Femur (tissue), 1 donor: ENCODE results near the gene CFAP157.

Experiments used
- DNase-seq: peaks from one replicate; pipeline ENCODE4 v3.0.0-alpha.2; 2017

Gene CFAP157

DNA sequence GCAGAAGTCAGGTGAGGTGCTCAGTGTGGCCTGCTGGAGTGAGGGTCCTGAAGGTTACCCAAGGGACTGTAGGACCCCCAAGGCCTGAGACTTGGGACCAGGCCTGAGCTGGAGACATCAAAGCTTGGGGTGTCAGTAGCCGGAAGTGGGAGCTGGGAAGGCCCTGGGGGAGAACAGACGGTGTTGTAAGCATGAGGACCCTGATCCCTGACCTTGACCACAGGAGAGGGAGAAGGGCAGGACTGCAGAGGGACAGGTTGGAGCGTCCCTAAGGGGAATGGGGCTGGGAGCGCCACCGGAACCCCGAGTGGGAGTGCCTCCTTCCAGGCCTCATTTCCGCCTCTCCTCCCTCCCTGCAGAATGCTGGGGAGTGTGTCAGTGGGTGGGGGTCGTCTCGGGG lies 9.6 kb downstream of the CFAP157 start:
- no peak for DNase-seq

GRCh38 chr9:127717766-127718165 lies 11.0 kb downstream of the CFAP157 start:
- DNase-seq: no peak

DNA sequence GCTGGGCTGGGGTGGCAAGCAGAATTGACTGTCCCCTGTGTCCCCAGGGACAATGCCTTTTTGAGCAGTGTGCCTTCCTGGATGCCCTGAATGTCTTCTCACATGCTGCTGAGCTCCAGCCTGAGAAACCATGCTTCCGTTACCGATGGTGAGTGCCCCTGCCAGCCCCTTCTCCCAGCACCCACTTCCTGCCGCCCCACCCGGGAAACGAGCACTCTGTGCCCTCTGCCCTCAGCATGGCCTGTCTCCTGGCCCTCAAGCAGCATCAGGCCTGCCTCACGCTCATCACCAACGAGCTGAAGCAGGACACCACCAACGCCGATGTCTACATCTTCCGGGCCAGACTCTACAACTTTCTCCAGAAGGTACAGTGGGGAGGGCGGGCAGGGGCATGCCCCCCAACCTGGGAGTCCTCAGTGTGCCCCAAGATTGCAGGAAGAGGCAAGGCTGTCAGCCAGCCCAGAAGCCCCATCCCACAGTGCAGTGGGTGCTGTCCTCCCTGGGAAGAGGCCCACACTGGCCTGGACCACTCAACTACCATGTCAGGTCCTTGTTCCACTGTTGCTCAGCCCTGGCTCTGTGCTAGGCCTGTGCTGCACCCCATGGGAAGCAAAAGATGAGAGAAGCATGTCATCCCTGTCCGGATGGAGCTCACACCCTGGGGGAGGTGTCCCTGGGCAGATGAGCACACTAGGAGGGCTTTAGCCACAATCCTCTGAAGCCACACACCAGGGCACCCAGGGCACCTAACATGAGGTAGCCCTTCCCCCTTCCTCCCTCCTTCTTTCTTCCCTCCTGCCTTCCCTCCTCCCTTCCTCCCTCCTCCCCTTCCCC lies 13.5 kb downstream of the CFAP157 start:
- DNase-seq: peak; percentile 15

DNA sequence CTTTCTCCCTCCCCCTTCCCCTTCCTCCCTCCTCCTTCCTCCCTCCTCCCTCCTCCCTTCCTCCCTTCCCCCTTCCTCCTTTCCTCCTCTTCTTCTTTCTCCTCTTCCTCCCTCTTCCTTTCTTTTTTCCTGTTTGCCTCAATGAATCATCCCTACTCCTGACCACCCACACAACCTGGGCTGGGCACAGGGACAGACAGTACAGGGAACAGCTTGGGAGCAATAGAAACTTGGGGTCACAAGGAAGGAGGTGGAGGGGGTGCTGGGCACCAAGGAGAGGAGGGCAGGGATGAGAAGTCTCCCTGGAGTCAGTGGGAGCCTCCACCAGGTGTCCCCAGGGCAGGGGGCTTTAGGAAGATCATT lies 14.1 kb downstream of the CFAP157 start:
- DNase-seq: no peak

GRCh38 chr9:127721391-127721821 lies 14.6 kb downstream of the CFAP157 start:
- DNase-seq: peak; percentile 31

DNA sequence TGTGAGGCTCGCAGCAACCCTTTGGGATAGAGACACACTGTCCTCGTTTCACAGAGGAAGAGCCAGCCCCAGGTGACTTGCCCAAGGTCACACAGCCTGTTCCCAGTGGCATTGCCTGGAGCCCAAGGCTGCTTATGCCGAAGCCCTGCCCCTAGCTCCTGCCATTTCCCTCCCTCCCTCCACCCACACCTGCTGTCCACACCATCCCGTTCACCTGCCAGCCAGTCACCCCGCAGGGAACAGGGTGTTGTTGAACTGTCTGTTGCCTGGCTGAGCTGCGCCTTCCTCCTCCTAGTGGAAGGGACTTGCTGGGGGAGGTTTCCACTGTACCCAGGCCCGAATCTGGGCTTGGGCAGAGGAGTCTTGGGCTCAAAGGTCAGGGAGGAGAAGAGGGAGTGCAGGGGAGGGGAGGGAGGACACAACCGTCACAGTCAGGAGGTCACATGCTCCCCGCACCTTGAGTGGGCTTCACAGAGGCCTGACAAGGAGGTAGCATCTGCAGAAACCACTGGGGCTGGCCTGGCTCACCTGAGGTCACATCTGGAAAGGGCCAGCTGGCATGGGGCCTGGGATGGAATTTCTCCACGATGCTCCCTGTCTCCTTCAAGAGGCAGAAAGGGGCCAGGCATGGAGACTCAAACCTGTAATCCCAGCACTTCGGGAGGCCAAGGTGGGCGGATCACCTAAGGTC lies 15.4 kb downstream of the CFAP157 start:
- DNase-seq: no peak

GRCh38 chr9:127723013-127723412 lies 16.2 kb downstream of the CFAP157 start:
- no peak for DNase-seq

- DNase-seq: peak; percentile 64
Measured at GRCh38 chr9:127723444-127723843, 16.7 kb downstream of the CFAP157 start.

DNA sequence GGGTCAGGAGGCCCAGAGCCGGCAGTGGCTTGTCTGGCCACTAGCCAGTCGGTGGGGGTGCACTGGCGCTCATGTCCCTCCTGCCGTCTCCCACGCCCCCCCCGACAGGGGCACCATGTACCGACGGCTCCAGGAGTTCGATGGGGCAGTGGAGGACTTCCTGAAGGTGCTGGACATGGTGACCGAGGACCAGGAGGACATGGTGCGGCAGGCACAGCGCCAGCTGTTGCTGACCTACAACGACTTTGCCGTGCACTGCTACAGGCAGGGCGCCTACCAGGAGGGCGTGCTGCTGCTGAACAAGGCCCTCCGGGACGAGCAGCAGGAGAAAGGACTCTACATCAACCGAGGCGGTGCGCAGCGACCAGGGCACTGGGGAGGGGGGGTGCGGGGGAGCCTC lies 17.2 kb downstream of the CFAP157 start:
- no peak for DNase-seq

- peak; percentile 17 for DNase-seq
Measured at GRCh38 chr9:127726871-127727270, 20.1 kb downstream of the CFAP157 start.

DNA sequence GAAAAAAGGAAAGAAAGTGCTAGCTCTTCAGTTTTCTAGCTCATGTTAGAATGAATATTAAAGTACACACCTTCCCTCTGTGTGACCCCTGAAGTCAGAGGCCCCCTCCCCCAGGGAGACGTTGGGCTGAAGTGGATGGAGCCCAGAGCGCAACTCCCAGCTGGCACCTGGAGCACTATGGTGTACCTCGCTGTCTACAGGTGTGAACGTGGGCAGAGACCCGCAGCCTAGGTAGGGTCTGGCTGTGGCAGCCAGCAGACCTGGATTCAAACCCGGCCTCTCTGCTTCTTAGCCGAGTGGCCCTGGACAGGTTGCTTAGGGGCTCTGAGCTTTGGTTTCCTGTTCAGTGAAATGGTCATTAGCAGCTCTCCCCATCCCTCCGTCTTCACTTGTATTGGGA lies 22.0 kb downstream of the CFAP157 start:
- DNase-seq: no peak

GRCh38 chr9:127729522-127730256 lies 22.9 kb downstream of the CFAP157 start:
- DNase-seq: no peak

- no peak for DNase-seq
Measured at GRCh38 chr9:127730262-127730661, 23.5 kb downstream of the CFAP157 start.

DNA sequence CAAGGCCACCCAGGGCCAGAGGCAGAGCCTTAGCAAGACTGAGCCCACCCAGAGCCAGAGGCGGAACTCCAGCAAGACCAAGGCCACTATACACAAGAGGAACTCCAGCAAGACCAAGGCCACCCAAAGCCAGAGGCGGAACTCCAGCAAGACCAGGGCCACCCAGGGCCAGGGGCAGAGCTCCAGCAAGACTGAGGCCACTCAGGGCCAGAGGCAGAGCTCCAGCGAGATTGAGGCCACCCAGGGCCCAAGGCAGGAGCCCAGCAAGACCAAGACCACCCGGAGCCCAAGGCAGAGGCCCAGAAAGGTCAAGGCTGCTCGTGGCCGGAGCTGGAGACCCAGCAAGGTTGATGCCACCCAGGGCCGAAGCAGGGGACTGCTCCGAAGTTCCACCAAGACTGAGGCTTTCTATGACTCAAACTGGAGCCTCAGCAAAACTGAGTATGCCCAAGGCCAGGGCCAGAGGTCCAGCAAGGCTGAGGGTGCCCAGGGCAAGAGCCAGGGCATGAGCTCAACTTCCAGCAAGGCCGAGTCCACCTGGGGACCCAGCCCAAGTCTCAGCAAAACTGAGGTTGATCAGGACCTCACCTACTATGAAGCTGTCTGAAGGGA lies 24.1 kb downstream of the CFAP157 start:
- no peak for DNase-seq

DNA sequence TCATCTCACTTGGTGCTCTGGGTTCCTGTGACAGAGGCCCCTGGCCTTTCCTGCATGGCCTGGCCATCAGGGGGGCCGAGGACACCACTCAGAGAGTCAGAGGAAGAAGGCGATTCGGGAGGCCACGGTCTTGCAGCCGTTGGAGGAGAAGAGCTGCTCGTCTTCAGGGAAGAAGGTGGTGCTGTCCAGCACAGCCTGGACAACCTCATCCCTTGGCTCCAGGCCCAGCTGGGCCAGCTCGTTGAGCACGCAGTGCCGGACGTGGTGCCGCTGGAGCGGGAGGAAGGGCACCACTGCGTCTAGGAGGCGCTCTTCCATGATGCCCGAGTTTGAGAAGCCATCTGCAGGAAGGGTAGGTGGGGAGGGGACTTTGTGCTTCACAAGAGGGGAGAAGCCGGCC lies 25.1 kb downstream of the CFAP157 start:
- no peak for DNase-seq

- DNase-seq: no peak
Measured at GRCh38 chr9:127732444-127732843, 25.7 kb downstream of the CFAP157 start.

- DNase-seq: peak; percentile 10
Measured at GRCh38 chr9:127733614-127734013, 26.8 kb downstream of the CFAP157 start.

DNA sequence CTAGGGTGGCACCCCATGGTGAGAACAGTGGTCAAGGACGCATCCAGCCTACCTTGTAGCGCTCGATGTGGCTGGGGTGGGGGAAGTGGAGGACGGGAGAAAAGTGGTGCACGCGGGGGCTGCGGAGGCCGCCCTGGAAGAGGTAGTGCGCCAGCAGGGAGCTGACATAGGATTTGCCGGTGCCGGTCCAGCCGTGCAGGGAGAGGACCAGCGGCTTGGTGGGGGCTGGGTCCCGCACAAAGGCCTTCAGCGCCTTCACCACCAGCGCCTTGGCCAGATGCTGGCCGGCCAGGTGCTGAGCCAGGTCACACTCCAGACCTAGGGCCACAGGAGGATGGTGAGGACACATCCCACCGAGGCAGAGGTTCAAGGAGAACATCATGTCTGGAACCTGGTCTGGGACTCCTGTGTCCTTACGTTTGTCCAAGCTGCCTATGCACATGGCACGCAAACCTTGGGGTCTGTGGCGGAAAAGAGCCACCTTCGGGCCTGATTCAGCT lies 27.5 kb downstream of the CFAP157 start:
- no peak for DNase-seq

- peak; percentile 99 for DNase-seq
Measured at GRCh38 chr9:127734747-127735529, 28.1 kb downstream of the CFAP157 start, which contains the start of gene TOR2A. TSS of gene TOR2A (minus strand) at chr9:127735294. CDS start at chr9:127735270, 24 bp downstream.

DNA sequence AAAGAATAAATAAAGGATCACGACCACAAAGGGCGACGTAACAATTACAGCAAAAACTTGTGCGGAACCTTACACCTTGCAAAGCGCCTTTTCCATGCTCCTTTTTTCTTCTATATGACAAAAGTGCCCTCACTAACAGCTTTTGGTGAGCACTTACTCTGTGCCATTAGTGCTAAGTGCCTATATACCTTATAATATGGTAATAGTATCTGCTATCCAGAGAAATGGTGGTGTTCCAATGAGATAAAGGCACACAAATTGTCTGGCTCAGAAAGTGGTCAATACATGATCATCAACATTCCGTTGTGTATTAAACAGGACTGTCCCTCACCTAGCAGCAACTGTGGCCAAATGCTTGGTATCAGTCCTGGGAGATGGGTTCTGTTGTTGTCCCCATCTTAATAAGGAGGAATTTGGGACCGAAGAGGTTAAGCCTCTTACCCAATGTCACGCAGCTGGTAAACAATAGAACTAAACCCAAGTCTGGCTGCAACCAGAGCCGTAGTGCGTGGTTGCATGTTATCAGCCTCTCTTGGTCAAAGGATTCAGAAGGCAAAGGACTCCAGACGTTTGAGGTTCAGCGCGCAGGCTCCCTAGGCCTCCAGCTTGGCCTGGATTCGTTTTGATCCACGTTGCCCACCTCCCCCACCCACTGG lies 28.9 kb downstream of the CFAP157 start:
- DNase-seq: no peak

DNA sequence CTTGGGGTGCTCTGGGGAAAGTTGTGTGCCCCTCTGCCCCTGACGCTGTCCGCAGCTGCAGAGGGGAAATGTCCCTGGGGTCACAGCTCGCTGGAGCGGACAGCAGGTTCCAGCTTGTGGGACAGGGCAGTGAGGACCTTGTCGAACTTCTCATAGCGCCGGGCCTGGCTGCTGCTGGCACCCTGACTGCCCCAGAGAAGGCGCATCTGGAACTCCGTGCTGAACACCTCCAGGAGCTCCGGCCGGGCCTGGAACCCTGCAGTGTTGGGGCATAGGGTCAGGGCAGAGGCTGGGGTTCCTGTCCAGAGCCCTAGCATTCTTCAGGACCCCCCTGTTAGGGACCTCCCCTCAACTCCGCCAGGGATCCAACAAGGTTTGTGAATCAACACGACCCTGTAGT lies 31.9 kb downstream of the CFAP157 start:
- no peak for DNase-seq
